BLaER1 (cell line): Measurements from ENCODE around the gene FGD5.

Experiments used
- H3K27ac ChIP-seq: shearing (Covaris generic); formaldehyde crosslinking; 2 replicates; pipeline ENCODE4 v1.8.1; 2022
- H3K27me3 ChIP-seq: shearing (Covaris generic); formaldehyde crosslinking; 2 replicates; pipeline ENCODE4 v1.8.1; 2022
- H3K36me3 ChIP-seq: shearing (Covaris generic); formaldehyde crosslinking; 2 replicates; pipeline ENCODE4 v1.8.1; 2022
- H3K4me1 ChIP-seq: shearing (Covaris generic); formaldehyde crosslinking; 2 replicates; pipeline ENCODE4 v1.8.1; 2022
- H3K4me2 ChIP-seq: shearing (Covaris generic); formaldehyde crosslinking; 2 replicates; pipeline ENCODE4 v1.8.1; 2022
- H3K4me3 ChIP-seq: shearing (Covaris generic); formaldehyde crosslinking; 2 replicates; pipeline ENCODE4 v1.8.1; 2022
- H3K9ac ChIP-seq: shearing (Covaris generic); formaldehyde crosslinking; 2 replicates; pipeline ENCODE4 v1.8.1; 2022
- H3K9me3 ChIP-seq: shearing (Covaris generic); formaldehyde crosslinking; 2 replicates; pipeline ENCODE4 v1.8.1; 2022
- H4K20me1 ChIP-seq: shearing (Covaris generic); formaldehyde crosslinking; 2 replicates; pipeline ENCODE4 v1.8.1; 2022
- Cebpa-rat ChIP-seq: shearing (Covaris generic); IDR thresholded peaks from 2 replicates; pipeline ENCODE4 v1.8.1; 2022

FGD5 gene

GRCh38 chr3:14789221-14789620, 29.5 kb upstream of the FGD5 start:
- no peak for TF ChIP-seq Cebpa-rat
- Histone ChIP-seq H3K36me3 (no peaks in the 10 kb centered on the region), H3K27me3 (no peaks in the 10 kb centered on the region), H3K9ac (no peak overlapping the region), H3K4me3 (no peak overlapping the region), H3K4me1 (peaks cover 33% of the 10 kb centered on the region), H3K27ac (no peak overlapping the region), H3K9me3 (peaks cover 8% of the 10 kb centered on the region), H4K20me1 (no peaks in the 10 kb centered on the region), H3K4me2 (no peak overlapping the region)

- no peak overlapping the region for H3K4me2 ChIP-seq
- H3K9me3 ChIP-seq: peaks cover 8% of the 10 kb centered on the region
- no peaks in the 10 kb centered on the region for H4K20me1 ChIP-seq
- no peak overlapping the region for H3K9ac ChIP-seq
- H3K27me3 ChIP-seq: no peaks in the 10 kb centered on the region
- no peak overlapping the region for H3K4me3 ChIP-seq
- H3K27ac ChIP-seq: no peak overlapping the region
- peaks cover 33% of the 10 kb centered on the region for H3K4me1 ChIP-seq
- no peak for TF ChIP-seq Cebpa-rat
- H3K36me3 ChIP-seq: no peaks in the 10 kb centered on the region
Observed at GRCh38 chr3:14789640-14790285, 29.0 kb upstream of the FGD5 start.

GRCh38 chr3:14791343-14791945, 27.3 kb upstream of the FGD5 start:
- Histone ChIP-seq H4K20me1 (no peaks in the 10 kb centered on the region), H3K9me3 (peaks cover 2% of the 10 kb centered on the region; the same call in 1 of the 2 replicates), H3K27ac (no peak overlapping the region), H3K27me3 (no peaks in the 10 kb centered on the region), H3K4me1 (peaks cover 33% of the 10 kb centered on the region), H3K9ac (no peak overlapping the region), H3K36me3 (no peaks in the 10 kb centered on the region), H3K4me2 (no peak overlapping the region), H3K4me3 (no peak overlapping the region)
- no peak for TF ChIP-seq Cebpa-rat

- H3K4me1 ChIP-seq: peaks cover 26% of the 10 kb centered on the region
- H3K4me2 ChIP-seq: peak overlapping the region; percentile 76
- H3K27ac ChIP-seq: no peak overlapping the region
- no peak overlapping the region for H3K4me3 ChIP-seq
- no peaks in the 10 kb centered on the region for H4K20me1 ChIP-seq
- no peaks in the 10 kb centered on the region for H3K27me3 ChIP-seq
- no peaks in the 10 kb centered on the region for H3K36me3 ChIP-seq
- TF ChIP-seq Cebpa-rat: no peak
- peak overlapping the region; percentile 51; the same call in 1 of the 2 replicates for H3K9ac ChIP-seq
- H3K9me3 ChIP-seq: no peaks in the 10 kb centered on the region
Observed at GRCh38 chr3:14792691-14793121, 26.1 kb upstream of the FGD5 start.

- no peaks in the 10 kb centered on the region for H3K9me3 ChIP-seq
- peak overlapping the region; percentile 76 for H3K4me2 ChIP-seq
- TF ChIP-seq Cebpa-rat: no peak
- no peaks in the 10 kb centered on the region for H3K27me3 ChIP-seq
- peak overlapping the region; percentile 51; the same call in 1 of the 2 replicates for H3K9ac ChIP-seq
- no peak overlapping the region for H3K4me3 ChIP-seq
- no peaks in the 10 kb centered on the region for H3K36me3 ChIP-seq
- peak overlapping the region; percentile 52 for H3K27ac ChIP-seq
- H4K20me1 ChIP-seq: no peaks in the 10 kb centered on the region
- peaks cover 23% of the 10 kb centered on the region for H3K4me1 ChIP-seq
Observed at GRCh38 chr3:14793126-14793857, 25.5 kb upstream of the FGD5 start.

GRCh38 chr3:14793858-14794234, 24.9 kb upstream of the FGD5 start:
- H3K36me3 ChIP-seq: no peaks in the 10 kb centered on the region
- H3K27me3 ChIP-seq: no peaks in the 10 kb centered on the region
- no peaks in the 10 kb centered on the region for H4K20me1 ChIP-seq
- TF ChIP-seq Cebpa-rat: no peak
- peak overlapping the region; percentile 51; the same call in 1 of the 2 replicates for H3K9ac ChIP-seq
- H3K4me3 ChIP-seq: no peak overlapping the region
- H3K27ac ChIP-seq: peak overlapping the region; percentile 52
- H3K4me1 ChIP-seq: peaks cover 23% of the 10 kb centered on the region
- peak overlapping the region; percentile 76 for H3K4me2 ChIP-seq
- no peaks in the 10 kb centered on the region for H3K9me3 ChIP-seq

- Histone ChIP-seq H3K9me3 (no peaks in the 10 kb centered on the region), H3K27me3 (no peaks in the 10 kb centered on the region), H3K27ac (no peak overlapping the region), H4K20me1 (no peaks in the 10 kb centered on the region), H3K36me3 (no peaks in the 10 kb centered on the region), H3K4me3 (no peak overlapping the region), H3K9ac (no peak overlapping the region), H3K4me2 (no peak overlapping the region), H3K4me1 (peaks cover 23% of the 10 kb centered on the region)
- TF ChIP-seq Cebpa-rat: no peak
Observed at GRCh38 chr3:14794435-14794834, 24.3 kb upstream of the FGD5 start.

- peaks cover 23% of the 10 kb centered on the region for H3K4me1 ChIP-seq
- no peaks in the 10 kb centered on the region for H4K20me1 ChIP-seq
- H3K4me2 ChIP-seq: no peak overlapping the region
- no peaks in the 10 kb centered on the region for H3K36me3 ChIP-seq
- TF ChIP-seq Cebpa-rat: no peak
- no peaks in the 10 kb centered on the region for H3K9me3 ChIP-seq
- no peak overlapping the region for H3K9ac ChIP-seq
- H3K27me3 ChIP-seq: no peaks in the 10 kb centered on the region
- H3K4me3 ChIP-seq: no peak overlapping the region
- H3K27ac ChIP-seq: no peak overlapping the region
Observed at GRCh38 chr3:14795996-14796395, 22.8 kb upstream of the FGD5 start.

- Histone ChIP-seq H3K36me3 (no peaks in the 10 kb centered on the region), H3K9me3 (no peaks in the 10 kb centered on the region), H4K20me1 (no peaks in the 10 kb centered on the region), H3K27ac (no peak overlapping the region), H3K4me2 (no peak overlapping the region), H3K27me3 (no peaks in the 10 kb centered on the region), H3K9ac (no peak overlapping the region), H3K4me1 (peaks cover 23% of the 10 kb centered on the region), H3K4me3 (no peak overlapping the region)
- TF ChIP-seq Cebpa-rat: no peak
Observed at GRCh38 chr3:14796403-14797077, 22.2 kb upstream of the FGD5 start.
